ENCODE results near the gene USP15.
A peak's percentile ranks its signal among the peaks of the same experiment; 100 is the strongest.
"Not testable (repeated sequence)": the region's sequence is repeated elsewhere in the genome, so short reads cannot be mapped to it uniquely, and the experiment has no call there.

USP15 gene

DNA sequence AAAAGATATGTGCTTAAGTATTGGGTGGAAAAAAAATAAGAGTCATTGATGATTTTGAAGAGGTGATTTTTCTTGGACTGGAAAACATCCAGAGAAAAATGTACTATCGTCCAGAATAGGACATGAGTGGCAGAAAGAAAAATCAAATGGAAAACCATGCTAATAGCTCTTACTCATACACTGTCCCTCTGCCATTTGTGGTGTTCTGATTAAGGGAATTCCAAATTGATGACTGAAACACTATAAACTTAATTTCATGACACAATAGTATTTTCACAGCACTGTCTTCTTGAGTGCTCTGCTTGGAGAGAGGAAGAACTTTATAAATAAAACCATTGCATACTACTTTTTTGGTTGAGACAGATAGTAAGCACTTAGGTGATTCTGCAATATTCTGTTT, 72.4 kb downstream of the USP15 start:
- TF ChIP-seq, protein P1, sequence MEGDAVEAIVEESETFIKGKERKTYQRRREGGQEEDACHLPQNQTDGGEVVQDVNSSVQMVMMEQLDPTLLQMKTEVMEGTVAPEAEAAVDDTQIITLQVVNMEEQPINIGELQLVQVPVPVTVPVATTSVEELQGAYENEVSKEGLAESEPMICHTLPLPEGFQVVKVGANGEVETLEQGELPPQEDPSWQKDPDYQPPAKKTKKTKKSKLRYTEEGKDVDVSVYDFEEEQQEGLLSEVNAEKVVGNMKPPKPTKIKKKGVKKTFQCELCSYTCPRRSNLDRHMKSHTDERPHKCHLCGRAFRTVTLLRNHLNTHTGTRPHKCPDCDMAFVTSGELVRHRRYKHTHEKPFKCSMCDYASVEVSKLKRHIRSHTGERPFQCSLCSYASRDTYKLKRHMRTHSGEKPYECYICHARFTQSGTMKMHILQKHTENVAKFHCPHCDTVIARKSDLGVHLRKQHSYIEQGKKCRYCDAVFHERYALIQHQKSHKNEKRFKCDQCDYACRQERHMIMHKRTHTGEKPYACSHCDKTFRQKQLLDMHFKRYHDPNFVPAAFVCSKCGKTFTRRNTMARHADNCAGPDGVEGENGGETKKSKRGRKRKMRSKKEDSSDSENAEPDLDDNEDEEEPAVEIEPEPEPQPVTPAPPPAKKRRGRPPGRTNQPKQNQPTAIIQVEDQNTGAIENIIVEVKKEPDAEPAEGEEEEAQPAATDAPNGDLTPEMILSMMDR (conservative IDR thresholded peaks at IDR 0.05; ENCODE audit: low read length) = no peak
- DNase-seq (ENCODE audit: low read depth) = peak; percentile 74
- H3K4me3 ChIP-seq (ENCODE audit: low read length) = no peak overlapping the region

DNA sequence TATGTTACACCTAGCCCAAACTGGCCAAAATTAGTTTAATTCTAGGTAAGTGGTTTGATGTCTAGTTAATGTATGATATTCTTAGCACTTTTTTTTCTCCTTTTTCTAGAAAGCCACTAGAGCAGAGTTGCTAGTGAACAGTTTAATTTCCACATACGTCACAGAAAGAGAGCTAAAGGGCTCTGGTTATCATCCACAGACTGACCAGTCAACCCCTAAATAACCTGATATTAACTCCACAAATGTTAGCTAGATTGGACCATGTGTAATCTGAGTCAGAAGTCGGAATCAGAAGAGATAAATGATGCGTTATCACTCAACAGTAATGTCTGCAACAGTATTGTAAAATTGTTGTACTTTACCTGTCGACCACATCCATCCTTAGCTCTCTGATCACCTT, 74.9 kb downstream of the USP15 start:
- TF ChIP-seq, protein P1 (conservative IDR thresholded peaks at IDR 0.05; ENCODE audit: low read length) = no peak
- H3K4me3 ChIP-seq (ENCODE audit: low read length) = no peak overlapping the region
- no peak for DNase-seq (ENCODE audit: low read depth)

DNA sequence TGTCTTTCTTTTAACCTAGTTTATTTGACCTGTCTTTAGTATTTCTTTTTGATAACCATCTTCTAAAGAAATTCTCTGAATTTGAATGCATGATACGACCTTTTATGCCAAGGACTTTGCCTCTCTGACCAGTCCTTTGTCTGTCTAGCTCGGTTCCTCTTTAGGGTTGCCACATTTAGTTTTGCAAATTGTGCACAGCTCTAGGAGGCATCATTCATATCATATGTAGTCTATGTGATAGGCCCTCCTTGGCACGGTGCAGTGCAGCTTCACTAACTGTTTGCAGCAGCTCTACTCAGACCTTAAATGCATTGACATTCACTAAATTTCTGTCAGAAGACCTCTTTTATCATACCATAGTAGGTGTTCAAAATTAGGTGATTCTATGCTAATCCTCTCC, 75.6 kb downstream of the USP15 start:
- H3K4me3 ChIP-seq (ENCODE audit: low read length) = no peak overlapping the region

DNA sequence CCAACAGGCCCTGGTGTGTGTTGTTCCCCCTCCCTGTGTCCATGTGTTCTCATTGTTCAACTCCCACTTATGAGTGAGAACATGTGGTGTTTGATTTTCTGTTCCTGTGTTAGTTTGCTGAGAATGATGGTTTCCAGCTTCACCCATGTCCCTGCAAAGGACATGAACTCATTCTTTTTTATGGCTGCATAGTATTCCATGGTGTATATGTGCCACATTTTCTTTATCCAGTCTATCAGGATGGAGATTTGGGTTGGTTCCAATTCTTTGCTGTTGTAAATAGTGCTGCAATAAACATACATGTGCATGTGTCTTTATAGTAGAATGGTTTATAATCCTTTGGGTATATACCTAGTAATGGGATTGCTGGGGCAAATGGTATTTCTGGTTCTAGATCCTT, 77.4 kb downstream of the USP15 start:
- not testable (repeated sequence) for DNase-seq (ENCODE audit: low read depth); H3K4me3 ChIP-seq (ENCODE audit: low read length)

More for the DNA sequence above, 75.6 kb downstream of the USP15 start:
- DNase-seq (ENCODE audit: low read depth) = no peak
- TF ChIP-seq, protein P1 (conservative IDR thresholded peaks at IDR 0.05; ENCODE audit: low read length) = no peak

DNA sequence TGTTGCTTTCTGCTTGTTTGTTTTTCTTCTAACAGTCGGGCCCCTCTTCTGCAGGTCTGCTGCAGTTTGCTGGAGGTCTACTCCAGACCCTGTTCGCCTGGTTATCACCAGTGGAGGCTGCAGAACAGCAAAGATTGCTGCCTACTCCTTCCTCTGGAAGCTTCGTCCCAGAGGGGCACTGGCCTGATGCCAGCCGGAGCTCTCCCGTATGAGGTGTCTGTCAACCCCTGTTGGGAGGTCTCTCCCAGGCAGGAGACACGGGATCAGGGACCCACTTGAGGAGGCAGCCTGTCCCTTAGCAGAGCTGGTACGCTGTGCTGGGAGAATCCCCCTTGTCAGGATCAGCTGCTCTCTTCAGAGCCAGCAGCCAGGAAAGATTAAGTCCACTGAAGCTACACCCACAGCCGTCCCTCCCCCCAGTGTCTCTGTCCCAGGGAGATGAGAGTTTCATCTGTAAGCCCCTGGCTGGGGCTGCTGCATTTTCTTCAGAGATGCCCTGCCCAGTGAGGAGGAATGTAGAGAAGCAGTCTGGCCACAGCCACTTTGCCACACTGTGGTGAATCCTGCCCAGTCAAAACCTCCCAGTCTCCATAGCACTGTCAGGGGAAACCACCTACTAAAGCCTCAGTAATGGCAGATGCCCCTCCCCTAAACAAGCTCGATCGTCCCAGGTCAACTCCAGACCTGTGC, 82.6 kb downstream of the USP15 start:
- DNase-seq (ENCODE audit: low read depth); H3K4me3 ChIP-seq (ENCODE audit: low read length): not testable (repeated sequence)

DNA sequence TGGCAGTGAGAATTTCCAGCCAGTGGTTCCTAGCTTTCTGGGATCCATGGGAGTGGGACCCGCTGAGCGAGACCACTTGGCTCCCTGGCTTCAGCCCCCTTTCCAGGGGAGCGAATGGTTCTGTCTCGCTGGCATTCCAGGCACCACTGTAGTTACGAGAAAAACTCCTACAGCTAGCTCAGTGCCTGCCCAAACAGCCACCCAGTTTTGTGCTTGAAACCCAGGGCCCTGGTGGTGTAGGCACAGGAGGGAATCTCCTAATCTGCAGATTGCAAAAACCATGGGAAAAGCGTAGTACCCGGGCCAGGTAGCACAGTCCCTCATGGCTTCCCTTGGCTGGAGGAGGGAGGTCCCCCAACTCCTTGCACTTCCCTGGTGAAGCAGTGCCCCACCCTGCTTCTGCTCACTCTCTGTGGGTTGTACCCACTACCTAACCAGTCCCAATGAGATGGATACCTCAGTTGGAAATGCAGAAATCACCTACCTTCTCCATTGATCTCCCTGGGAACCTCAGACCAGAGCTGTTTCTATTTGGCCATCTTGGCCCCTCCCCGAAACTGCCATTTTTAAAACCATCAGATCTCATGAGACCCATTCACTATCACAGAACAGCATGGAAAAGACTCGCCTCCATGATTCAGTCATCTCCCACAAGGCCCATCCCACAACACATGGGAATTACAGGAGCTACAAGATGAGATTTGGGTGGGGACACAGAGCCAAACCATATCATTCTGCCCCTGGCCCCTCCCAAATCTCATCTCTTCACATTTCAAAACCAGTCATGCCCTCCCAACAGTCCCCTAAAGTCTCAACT, 83.3 kb downstream of the USP15 start:
- DNase-seq (ENCODE audit: low read depth); H3K4me3 ChIP-seq (ENCODE audit: low read length): not testable (repeated sequence)

DNA sequence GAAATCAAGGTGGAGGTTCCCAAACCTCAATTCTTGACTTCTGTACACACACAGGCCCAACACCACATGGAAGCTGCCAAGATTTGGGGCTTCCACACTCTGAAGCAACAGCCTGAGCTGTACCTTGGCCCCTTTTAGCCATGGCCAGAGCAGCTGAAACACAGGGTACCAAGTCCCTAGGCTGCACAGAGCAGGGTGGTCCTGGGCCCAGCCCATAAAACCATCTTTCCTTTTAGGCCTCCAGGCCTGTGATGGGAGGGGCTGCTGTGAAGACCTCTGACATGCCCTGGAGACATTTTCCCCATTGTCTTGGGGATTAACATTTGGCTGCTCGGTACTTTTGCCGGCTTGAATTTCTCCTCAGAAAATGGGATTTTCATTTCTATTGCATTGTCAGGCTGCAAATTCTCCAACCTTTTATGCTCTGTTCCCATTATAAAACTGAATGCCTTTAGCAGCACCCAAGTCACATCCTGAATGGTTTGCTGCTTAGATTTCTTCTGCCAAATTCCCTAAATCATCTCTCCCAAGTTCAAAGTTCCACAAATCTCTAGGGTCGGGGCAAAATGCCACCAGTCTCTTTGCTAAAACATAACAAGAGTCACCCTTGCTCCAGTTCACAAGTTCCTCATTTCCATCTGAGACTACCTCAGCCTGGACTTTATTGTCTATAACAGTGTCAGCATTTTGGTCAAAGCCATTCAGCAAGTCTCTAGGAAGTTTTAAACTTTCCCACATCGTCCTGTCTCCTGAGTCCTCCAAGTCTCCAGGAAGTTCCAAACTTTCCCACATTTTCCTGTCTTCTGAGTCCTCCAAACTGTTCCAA, 84.7 kb downstream of the USP15 start:
- DNase-seq (ENCODE audit: low read depth); H3K4me3 ChIP-seq (ENCODE audit: low read length): not testable (repeated sequence)

DNA sequence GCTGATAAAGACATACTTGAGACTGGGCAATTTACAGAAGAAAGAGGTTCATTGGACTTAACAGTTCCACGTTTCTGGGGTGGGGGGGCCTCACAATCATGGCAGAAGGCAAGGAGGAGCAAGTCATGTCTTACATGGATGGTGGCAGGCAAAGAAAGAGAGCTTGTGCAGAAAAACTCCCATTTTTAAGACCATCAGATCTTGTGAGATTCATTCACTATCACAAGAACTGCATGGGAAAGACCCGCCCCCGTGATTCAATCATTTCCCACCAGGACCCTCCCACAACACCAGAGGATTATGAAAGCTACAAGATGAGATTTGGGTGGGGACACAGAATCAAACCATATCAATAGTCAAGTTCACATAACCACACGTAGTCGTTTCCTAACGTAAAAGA, 85.5 kb downstream of the USP15 start:
- no peak overlapping the region for H3K4me3 ChIP-seq (ENCODE audit: low read length)
- TF ChIP-seq, protein P1 (conservative IDR thresholded peaks at IDR 0.05; ENCODE audit: low read length) = no peak
- no peak for DNase-seq (ENCODE audit: low read depth)

DNA sequence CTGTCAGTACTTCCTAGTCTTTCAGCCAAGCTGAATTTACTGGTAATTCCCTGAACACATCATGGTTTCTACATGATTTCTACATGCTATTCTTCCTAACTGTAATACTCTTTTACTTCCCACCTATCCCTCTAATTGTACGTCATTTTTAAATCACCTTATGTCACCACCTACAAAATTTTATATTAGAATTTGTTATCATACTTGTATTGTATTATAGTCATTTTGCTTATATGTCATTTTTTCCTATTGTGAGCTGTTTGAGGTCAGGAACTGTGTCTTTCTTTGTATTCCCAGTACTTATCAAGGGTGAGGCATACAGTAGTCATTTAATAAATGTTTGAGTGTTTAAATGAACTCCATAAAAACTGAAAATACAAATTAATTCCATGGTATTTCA, 86.6 kb downstream of the USP15 start:
- no peak overlapping the region for H3K4me3 ChIP-seq (ENCODE audit: low read length)
- TF ChIP-seq, protein P1 (conservative IDR thresholded peaks at IDR 0.05; ENCODE audit: low read length) = no peak
- no peak for DNase-seq (ENCODE audit: low read depth)
